ENCODE data around the gene ECE1.

The ECE1 gene

DNA sequence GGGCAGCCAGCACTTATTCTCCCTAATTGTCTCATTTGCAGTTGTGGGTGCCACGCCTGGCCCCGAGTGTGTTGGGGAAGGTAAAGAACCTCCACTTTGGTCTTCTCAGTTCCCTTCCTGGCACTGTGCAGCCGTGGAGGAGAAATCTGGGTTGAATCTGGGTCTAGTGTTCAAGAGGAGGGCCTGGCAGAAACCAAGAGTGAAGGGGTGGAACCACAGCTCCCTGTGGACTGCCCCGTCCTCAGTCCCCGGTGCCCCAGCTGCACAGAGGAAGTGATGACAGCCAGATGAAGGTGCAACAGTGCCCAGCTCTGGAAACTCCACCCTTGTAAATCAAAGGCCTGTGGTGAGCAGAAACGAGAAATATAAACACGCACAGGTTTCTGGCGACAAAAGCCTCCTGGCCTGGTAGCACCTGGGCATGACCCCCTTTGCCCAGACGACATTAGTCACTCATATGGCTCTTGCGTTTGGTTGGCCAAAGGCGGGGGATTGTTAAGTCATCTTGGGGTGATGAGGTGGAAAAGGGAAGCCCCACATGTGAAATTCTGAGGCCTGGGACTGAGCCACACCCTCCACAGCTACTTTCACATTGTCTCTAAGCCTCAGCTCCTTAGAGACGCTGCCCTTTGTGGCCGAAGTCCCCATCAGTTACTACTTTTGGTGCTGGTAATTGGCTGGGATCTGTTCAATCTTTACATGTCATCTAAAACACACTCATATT is 4.2 kb upstream of the ECE1 start:
- H3K27ac ChIP-seq = peak overlapping the region; percentile 35 to 76
- peak; percentile 74 for DNase-seq (ENCODE audit: low spot score)
- TF ChIP-seq, protein P1, sequence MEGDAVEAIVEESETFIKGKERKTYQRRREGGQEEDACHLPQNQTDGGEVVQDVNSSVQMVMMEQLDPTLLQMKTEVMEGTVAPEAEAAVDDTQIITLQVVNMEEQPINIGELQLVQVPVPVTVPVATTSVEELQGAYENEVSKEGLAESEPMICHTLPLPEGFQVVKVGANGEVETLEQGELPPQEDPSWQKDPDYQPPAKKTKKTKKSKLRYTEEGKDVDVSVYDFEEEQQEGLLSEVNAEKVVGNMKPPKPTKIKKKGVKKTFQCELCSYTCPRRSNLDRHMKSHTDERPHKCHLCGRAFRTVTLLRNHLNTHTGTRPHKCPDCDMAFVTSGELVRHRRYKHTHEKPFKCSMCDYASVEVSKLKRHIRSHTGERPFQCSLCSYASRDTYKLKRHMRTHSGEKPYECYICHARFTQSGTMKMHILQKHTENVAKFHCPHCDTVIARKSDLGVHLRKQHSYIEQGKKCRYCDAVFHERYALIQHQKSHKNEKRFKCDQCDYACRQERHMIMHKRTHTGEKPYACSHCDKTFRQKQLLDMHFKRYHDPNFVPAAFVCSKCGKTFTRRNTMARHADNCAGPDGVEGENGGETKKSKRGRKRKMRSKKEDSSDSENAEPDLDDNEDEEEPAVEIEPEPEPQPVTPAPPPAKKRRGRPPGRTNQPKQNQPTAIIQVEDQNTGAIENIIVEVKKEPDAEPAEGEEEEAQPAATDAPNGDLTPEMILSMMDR (IDR thresholded peaks at IDR 0.05) = no peak
- H3K4me3 ChIP-seq = no peak overlapping the region

GRCh38 chr1:21293537-21294265 is 3.4 kb upstream of the ECE1 start:
- H3K27ac ChIP-seq = peak overlapping the region; percentile 19 to 76
- DNase-seq (ENCODE audit: low spot score) = no peak

GRCh38 chr1:21292984-21293536 is 2.8 kb upstream of the ECE1 start:
- Histone ChIP-seq H3K27ac (peak overlapping the region; percentile 19 to 76), H3K4me3 (no peak overlapping the region)
- TF ChIP-seq, protein P1 (IDR thresholded peaks at IDR 0.05) = no peak
- no peak for DNase-seq (ENCODE audit: low spot score)

More at GRCh38 chr1:21293537-21294265, 3.4 kb upstream of the ECE1 start:
- H3K4me3 ChIP-seq = no peak overlapping the region
- TF ChIP-seq, protein P1 (IDR thresholded peaks at IDR 0.05) = no peak

DNA sequence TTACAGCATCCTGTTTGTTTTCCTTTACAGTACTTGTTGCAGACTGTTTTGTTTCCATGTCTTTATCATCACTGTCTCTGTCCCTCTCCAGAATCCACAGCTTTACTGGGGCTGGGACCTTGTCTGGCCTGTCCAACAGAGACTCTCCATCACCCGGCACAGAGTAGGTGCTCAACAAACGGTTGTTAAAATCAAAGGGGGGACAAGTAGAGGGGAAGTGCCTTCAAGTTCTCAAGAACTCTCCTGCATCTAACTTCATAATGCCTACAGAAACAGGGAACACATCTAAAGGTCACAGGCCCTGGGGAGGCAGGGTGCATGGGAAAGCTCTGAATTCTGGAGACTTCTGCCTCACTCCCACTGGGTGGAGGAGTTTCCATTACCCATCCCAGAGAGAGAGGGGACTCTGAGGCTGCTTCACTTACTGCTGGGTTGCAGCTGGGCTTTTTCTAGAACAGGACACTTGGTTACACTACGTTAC is 2.3 kb upstream of the ECE1 start:
- DNase-seq (ENCODE audit: low spot score) = no peak
- H3K4me3 ChIP-seq = no peak overlapping the region
- TF ChIP-seq, protein P1 (IDR thresholded peaks at IDR 0.05) = no peak

GRCh38 chr1:21291964-21292363 is 1.7 kb upstream of the ECE1 start:
- no peak for DNase-seq (ENCODE audit: low spot score)
- H3K4me3 ChIP-seq = no peak overlapping the region
- peak overlapping the region in 1 of 2 donors; percentile 76 for H3K27ac ChIP-seq
- TF ChIP-seq, protein P1 (IDR thresholded peaks at IDR 0.05) = no peak

More for the DNA sequence above, 2.3 kb upstream of the ECE1 start:
- peak overlapping the region; percentile 19 to 76 for H3K27ac ChIP-seq

GRCh38 chr1:21291184-21291583 is 921 bp upstream of the ECE1 start:
- Histone ChIP-seq H3K4me3 (peak overlapping the region; percentile 70), H3K27ac (peak overlapping the region; percentile 64 to 79)
- TF ChIP-seq, protein P1 (IDR thresholded peaks at IDR 0.05) = no peak
- DNase-seq (ENCODE audit: low spot score) = no peak
